Inflammatory macrophage treated with lipopolysaccharide for 1 hour (primary cell): ENCODE results near the gene ERC1.
"Not testable (repeated sequence)": the region's sequence is repeated elsewhere in the genome, so short reads cannot be mapped to it uniquely, and the experiment has no call there.

Source experiments
- DNase-seq, 2 donors: peaks; one replicate each; pipeline ENCODE4 v3.0.0-alpha.2; 2020 to 2022

ERC1 gene

DNA sequence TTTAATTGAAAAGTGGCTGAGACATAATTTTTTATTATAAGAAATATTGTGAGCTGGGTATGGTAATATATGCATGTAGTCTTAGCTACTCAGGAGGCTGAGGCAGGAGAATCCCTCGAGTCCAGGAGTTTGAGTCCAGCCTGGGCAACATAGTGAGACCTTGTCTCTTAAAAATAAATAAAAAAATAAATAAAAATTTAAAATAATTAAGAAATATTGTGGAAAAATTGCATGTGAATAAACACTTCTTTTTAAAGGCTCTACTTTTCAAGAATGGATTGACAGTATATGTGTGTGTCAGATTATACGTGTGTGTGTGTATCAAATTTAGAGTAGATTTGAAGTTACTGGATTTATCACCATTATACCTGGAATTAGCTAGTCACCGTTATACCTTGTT is 43.2 kb downstream of the ERC1 start:
- DNase-seq: no peak

DNA sequence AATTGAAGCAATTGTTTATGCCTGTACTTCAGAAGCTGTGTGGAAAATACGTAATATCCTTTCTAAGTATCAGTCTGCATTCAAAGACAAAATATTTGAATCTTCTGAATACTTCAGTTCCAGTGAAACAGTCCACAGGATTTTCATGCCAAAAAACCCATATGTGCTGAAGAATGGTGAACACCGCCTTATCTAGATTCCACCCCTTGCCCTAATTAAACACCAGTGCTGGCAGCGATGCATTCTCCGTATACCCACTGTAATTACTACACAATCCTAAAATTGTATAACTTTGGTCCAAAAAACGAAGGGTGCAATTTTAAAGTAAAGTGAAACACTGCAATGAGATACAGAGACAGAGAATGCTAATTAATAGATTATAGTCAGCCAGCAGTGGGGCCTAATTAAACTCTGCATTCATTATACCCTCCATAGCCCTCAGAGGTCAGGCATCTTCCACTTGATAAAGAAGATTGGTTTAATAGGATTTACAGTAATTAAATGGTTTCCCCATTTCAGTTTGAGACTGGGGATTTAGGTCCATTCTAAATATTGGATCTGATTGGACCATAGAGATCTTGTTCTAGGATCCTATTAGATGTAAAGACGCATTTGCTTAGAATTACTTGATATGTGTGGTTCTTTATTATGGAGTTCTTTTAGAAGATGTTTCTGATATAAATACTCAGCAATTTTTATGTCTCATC is 43.9 kb downstream of the ERC1 start:
- no peak for DNase-seq

DNA sequence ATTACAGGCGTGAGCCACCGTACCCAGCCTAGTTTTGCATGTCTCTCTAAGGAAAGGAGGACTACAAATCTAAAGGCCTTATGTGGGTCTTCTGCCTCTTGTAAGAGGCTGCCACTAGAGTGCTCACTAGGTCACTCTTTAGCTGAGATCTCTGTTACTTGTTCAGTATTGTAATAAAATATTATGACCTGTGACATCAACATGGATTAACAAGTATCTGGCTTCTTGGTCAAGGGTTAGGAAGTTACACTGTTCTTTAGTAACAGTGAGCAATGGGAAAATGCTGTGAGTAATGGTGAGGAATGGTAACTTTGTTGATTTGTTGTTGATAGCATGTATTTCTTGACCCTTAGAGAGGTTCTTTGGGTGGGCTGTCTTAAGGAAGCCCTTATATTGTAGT is 50.5 kb downstream of the ERC1 start:
- DNase-seq: no peak

GRCh38 chr12:1044199-1044598 is 53.2 kb downstream of the ERC1 start:
- no peak for DNase-seq

GRCh38 chr12:1044696-1045095 is 53.7 kb downstream of the ERC1 start:
- DNase-seq: no peak

DNA sequence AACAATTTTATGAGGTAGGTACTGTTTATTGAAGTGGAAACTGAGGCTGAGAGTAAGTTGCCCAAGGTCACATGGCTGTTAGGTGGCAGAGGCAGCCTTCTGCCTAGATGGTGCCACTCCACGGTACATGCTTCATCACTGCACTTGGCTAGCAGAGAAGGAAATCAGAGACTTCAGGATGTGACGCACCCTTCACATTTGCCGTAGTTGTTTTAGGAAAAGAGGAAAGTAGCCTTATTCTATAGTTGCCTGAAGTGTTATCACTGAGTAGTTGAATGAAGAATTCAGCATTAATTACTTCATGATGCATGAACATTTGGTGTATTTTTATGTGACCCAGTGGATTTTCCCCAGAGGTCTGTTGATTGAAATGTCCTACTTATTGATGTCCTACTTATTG is 55.7 kb downstream of the ERC1 start:
- DNase-seq: peak in 1 of 2 donors; percentile 23

DNA sequence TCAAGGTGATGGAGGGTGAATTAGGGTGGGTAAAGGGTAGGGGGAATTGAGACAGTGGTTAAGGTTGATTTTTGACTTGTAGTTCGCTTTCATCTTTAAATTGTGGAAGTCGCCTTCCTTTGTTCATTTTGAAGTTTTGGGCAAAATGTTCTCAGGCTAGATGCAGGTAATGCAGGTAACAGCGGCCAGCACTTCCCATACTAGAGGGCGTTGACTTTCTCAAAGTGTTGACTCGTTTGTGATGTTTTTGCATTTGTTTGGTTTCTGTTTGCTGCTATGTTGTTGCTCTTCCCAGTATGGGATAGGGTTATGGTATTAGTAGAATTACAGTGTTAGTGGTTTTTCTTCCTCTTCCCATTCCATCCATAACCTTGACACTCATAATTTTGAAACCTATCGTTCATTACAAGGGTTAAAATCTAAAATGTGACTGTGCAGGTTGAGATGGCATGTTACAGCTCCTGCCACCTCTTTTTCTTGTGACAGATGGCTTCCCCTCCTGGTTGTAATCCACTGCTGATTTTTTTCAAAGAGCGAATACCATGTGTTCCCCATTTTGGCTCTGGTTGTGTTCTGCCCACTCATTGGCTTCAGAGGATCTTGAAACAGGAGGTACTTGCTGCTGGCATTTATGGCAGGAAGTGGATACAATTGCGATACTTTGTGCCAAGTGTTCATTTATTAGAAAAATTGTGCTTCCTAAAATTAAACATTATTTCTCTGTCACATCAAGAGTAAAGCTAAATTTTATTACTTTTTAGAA is 57.1 kb downstream of the ERC1 start:
- DNase-seq: peak; percentile 83 to 86

DNA sequence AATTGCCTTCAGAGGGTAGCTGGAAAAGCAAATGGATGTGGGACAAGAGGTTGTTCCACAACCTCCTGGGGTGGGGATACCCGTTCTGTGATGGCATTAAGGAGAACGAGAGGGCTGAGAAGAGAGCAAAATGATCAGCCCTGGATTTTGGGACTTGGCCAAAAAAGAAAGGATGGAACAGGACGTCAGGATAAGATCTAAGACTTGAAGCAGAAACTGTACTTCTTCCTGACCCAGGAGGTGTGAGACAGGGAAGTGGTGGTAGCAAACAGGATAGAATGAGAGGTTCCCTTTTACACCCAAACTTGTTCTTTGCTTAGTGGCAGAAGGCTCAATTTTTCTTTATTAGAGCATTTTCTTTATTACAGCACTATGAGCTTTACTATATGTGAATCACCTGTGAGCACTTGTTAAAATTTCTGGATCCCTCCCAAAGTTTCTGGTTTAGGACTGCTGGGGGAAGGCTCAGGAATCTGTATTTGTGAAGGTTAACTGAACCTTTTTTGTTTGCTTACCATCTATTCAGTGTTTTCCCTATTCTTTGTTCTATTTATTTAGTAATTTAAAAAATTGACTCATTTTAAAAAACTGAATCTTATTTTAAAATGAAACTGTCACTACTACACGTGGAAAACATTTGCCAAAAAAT is 59.2 kb downstream of the ERC1 start:
- no peak for DNase-seq

DNA sequence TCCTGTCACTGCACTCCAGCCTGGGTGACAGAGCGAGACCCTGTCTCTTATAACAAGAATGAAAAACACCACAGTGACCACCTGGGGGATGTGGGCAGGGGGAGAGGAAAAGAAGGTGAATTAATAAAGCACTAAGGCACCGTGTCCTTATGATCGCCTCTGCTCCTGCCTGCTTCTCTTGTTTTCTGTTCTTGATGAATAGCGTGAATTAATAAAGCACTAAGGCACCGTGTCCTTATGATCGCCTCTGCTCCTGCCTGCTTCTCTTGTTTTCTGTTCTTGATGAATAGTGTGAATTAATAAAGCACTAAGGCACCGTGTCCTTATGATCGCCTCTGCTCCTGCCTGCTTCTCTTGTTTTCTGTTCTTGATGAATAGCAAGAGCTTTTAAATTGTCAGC is 60.6 kb downstream of the ERC1 start:
- DNase-seq: not testable (repeated sequence)

GRCh38 chr12:1053690-1054089 is 62.7 kb downstream of the ERC1 start:
- DNase-seq: no peak

- no peak for DNase-seq
Observed at GRCh38 chr12:1054117-1054870, 63.3 kb downstream of the ERC1 start.

- DNase-seq: no peak
Observed at GRCh38 chr12:1056390-1056789, 65.4 kb downstream of the ERC1 start.

DNA sequence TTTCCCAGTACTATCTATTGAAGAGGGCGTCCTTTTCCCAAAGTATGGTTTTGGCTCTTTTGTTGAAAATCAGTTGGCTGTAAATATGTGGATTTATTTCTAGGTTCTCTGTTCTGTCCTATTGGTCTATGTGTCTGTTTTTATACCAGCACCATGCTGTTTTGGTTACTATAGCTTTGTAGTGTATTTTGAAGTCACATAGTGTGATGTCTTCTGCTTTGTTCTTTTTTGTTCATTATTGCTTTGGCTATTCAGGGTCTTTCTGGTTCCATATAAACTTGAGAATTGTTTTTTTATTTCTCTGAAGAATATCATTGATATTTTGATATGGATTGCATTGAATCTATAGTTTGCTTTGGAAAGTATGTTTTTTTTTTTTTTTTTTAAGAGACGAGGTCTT is 67.4 kb downstream of the ERC1 start:
- DNase-seq: no peak

- peak; percentile 61 to 78 for DNase-seq
Observed at GRCh38 chr12:1059162-1059561, 68.1 kb downstream of the ERC1 start.

GRCh38 chr12:1063852-1064251 is 72.8 kb downstream of the ERC1 start:
- DNase-seq: no peak

GRCh38 chr12:1064317-1064716 is 73.3 kb downstream of the ERC1 start:
- DNase-seq: no peak

- no peak for DNase-seq
Observed at GRCh38 chr12:1065629-1066028, 74.6 kb downstream of the ERC1 start.

DNA sequence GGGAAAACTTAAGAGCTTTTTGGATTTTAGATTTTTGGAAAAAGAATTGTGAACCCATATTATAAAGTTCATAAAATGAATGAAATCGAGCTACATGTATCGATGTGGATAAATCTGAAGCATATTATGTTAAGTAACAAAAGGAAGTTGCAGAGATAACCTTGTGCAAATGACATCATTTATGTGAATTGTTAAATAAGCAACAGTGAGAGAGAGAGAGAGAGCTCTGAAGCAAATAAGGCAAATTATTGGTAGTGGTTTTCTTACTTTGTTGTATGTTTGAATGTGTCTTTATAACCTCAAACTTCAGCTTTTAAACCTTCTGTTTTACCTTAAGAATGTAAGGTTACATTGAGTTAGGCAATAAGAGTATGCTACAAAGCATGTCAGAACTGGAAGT is 78.8 kb downstream of the ERC1 start:
- DNase-seq: peak; percentile 28 to 31

GRCh38 chr12:1071182-1071581 is 80.2 kb downstream of the ERC1 start:
- DNase-seq: no peak

DNA sequence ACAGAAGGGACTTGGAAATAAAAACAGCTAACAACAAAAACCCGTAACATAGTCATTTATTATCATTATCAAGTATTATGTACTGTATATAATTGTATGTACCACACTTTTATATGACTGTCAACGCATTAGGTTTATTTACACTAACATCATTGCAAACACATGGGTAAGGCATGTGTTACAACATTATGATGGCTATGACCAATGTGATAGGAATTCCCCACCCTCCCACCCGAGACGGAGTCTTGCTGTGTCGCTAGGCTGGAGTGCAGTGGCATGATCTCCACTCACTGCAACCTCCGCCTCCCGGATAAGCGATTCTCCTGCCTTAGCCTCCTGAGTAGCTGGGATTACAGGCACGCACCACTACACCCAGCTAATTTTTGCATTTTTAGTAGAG is 82.6 kb downstream of the ERC1 start:
- no peak for DNase-seq

- DNase-seq: no peak
Observed at GRCh38 chr12:1077036-1077803, 86.2 kb downstream of the ERC1 start.

DNA sequence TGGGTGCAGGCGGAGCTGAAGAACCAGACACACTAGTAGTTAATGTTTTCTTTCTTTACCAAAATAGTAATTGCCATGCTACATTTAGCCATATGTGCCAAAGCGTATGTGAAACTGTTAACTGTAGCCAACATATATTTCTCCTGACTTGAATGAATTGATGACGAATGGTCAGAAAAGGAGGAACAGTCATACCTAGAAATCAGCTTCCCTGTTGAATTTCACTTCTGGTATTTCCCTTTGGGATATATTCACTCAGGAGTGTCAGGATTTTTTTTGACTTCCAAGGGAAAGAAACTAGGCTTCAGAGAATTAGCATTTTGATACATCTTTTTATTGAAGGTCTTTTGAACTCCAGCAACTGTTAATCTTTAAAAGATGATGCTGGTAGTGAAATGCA is 87.0 kb downstream of the ERC1 start:
- DNase-seq: no peak
